ENCODE measurements around the gene TMEM44.

TMEM44 gene

GRCh38 chr3:194585880-194586281 is 47.3 kb downstream of the TMEM44 start:
- Histone ChIP-seq H3K27me3 (no peaks in the 10 kb centered on the region), H3K36me3 (peaks cover 6% of the 10 kb centered on the region; the same call in 1 of the 2 replicates), H3K4me1 (no peaks in the 10 kb centered on the region), H3K4me3 (ENCODE audit: low read depth, low read length) (no peak overlapping the region), H3K9me3 (no peaks in the 10 kb centered on the region)
- TF ChIP-seq CTCF (IDR thresholded peaks at IDR 0.05; ENCODE audit: low read depth, low read length), result no peak
- DNase-seq, result no peak

DNA sequence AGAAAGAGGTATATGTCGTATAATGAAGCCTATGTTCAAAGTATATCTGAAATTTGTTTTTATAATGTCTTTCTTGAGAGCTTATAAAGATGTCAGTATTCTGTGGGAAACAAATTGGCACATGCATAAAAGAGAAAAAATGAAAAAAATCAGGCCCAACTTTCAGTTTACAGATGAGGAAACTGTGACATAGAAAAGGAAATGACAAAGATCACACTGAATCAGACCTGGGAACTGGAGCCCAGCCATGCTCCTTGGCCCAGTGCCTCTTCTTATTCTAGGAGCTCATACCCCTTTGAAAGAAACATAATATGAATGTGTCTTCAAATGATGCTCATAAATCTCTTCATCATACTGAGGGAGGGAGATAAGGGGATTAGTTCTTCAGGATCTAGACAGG is 48.4 kb downstream of the TMEM44 start:
- Histone ChIP-seq H3K4me3 (ENCODE audit: low read depth, low read length) (peak overlapping the region; percentile 98), H3K9me3 (no peaks in the 10 kb centered on the region), H3K27me3 (no peaks in the 10 kb centered on the region), H3K4me1 (no peaks in the 10 kb centered on the region), H3K36me3 (peaks cover 6% of the 10 kb centered on the region; the same call in 1 of the 2 replicates)
- DNase-seq, result no peak
- TF ChIP-seq CTCF (IDR thresholded peaks at IDR 0.05; ENCODE audit: low read depth, low read length), result no peak

- no peaks in the 10 kb centered on the region for H3K27me3 ChIP-seq
- H3K4me3 ChIP-seq (ENCODE audit: low read depth, low read length), result peak overlapping the region; percentile 98
- no peak for TF ChIP-seq CTCF (IDR thresholded peaks at IDR 0.05; ENCODE audit: low read depth, low read length)
- H3K36me3 ChIP-seq, result 0 out of 2 replicates have a peak, but pooled peaks cover under 1% of the 10 kb centered on the region
- no peak for DNase-seq
- H3K4me1 ChIP-seq, result no peaks in the 10 kb centered on the region
- H3K9me3 ChIP-seq, result no peaks in the 10 kb centered on the region
Observed at GRCh38 chr3:194584320-194584776, 48.9 kb downstream of the TMEM44 start.

GRCh38 chr3:194582196-194582905 is 50.9 kb downstream of the TMEM44 start:
- H3K4me1 ChIP-seq, result no peaks in the 10 kb centered on the region
- no peak for TF ChIP-seq CTCF (IDR thresholded peaks at IDR 0.05; ENCODE audit: low read depth, low read length)
- DNase-seq, result no peak
- H3K36me3 ChIP-seq, result no peaks in the 10 kb centered on the region
- no peaks in the 10 kb centered on the region for H3K27me3 ChIP-seq
- H3K9me3 ChIP-seq, result no peaks in the 10 kb centered on the region
- no peak overlapping the region for H3K4me3 ChIP-seq (ENCODE audit: low read depth, low read length)

GRCh38 chr3:194579091-194579606 is 54.1 kb downstream of the TMEM44 start:
- TF ChIP-seq CTCF (IDR thresholded peaks at IDR 0.05; ENCODE audit: low read depth, low read length), result no peak
- Histone ChIP-seq H3K9me3 (no peaks in the 10 kb centered on the region), H3K36me3 (no peaks in the 10 kb centered on the region), H3K4me3 (ENCODE audit: low read depth, low read length) (no peak overlapping the region), H3K27me3 (no peaks in the 10 kb centered on the region), H3K4me1 (no peaks in the 10 kb centered on the region)
- peak; percentile 51 for DNase-seq
